Rectal smooth muscle tissue (tissue), 1 donor: ENCODE measurements around the gene TENM3.

ENCODE experiments used
- H3K27ac ChIP-seq: one replicate; pipeline ENCODE4 v1.7.0; 2013; ENCODE audit warnings: low read depth, low read length, inconsistent platforms
- H3K27me3 ChIP-seq: one replicate; pipeline ENCODE4 v1.7.0; 2013; ENCODE audit warnings: low read length; ENCODE audit not compliant: control insufficient read depth, insufficient read depth
- H3K36me3 ChIP-seq: one replicate; pipeline ENCODE4 v1.7.0; 2013; ENCODE audit warnings: low read length; ENCODE audit not compliant: control insufficient read depth, insufficient read depth
- H3K4me1 ChIP-seq: one replicate; pipeline ENCODE4 v1.7.0; 2013; ENCODE audit warnings: low read length; ENCODE audit not compliant: control insufficient read depth, insufficient read depth
- H3K4me3 ChIP-seq: one replicate; pipeline ENCODE4 v1.7.0; 2013; ENCODE audit warnings: low read length
- H3K9ac ChIP-seq: one replicate; pipeline ENCODE4 v1.7.0; 2013; ENCODE audit warnings: low read length

The TENM3 gene

DNA sequence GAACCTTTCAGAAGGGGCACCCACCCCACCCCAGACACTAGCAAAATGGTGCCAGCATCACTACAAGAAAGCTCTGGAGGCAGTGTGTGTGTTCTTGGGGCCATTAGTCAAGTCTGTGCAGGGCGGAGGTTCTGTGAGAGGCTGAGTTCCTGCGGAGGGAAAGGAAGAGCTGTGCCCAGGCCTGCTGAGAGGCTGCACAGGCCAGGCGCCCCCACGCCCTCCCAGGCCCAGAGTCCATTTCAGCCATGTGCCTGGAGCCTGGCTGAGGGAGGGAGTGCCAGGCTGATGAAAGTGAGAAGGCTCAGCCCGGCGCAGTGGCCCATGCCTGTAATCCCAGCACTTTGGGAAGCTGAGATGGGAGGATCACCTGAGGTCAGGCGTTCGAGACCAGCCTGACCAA is 584.0 kb downstream of the TENM3 start:
- Histone ChIP-seq H3K27ac (no peak overlapping the region), H3K27me3 (no peaks in the 10 kb centered on the region), H3K36me3 (no peaks in the 10 kb centered on the region), H3K9ac (no peak overlapping the region), H3K4me3 (no peak overlapping the region), H3K4me1 (no peaks in the 10 kb centered on the region)

DNA sequence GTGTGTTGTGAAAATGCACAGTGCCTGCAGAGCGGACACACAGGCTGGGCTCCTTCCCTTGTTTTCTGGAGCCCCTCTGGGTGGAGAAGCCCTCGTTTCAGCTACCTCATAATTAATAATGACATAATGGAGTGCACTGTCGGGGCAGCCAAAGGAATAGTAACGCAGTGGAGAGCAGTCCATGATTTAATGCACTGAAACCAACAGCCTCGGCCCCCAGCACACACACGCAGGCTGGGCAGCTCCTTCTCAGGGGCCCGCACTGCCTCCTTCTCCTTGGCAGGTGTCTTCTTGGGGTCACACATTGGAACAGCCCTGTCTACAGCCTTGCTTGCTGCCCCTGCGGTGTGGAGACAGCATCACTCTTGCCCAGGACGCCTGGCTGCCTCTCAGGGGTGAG is 584.8 kb downstream of the TENM3 start:
- H3K9ac ChIP-seq: no peak overlapping the region
- H3K27ac ChIP-seq: no peak overlapping the region
- no peak overlapping the region for H3K4me3 ChIP-seq
- H3K36me3 ChIP-seq: no peaks in the 10 kb centered on the region
- H3K27me3 ChIP-seq: no peaks in the 10 kb centered on the region
- H3K4me1 ChIP-seq: no peaks in the 10 kb centered on the region

DNA sequence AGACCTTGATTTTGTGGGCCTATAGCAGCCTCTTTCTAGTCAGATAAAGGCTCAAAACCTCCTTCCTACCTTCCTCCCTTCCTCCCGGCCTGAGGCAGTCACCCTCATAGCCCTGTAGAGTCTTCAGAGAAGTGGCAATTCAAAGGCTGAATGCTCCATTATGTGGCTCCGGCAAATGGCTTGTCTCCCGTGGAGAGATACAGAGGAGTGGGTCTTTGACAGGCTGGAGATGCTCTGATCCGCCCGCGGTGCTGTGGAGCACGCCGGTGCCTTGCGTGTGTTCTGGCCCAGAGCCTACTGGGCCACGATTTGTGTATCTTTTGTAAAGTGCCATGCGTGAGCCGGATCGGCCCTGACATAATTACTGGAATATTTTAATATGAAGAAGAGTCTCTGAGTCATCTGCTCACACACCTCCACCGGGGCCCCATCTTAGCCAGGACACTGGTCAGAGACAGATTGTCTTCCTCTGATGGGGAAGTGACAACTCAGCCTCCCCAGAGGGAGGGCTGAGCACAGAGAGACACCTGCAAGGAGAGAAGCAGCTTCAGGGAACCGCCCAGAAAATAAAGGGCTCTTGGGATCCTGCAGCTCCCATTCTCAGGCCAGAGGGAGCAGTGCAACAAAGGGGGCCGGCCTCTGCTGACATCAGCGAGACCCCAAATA is 585.3 kb downstream of the TENM3 start:
- no peaks in the 10 kb centered on the region for H3K4me1 ChIP-seq
- H3K4me3 ChIP-seq: no peak overlapping the region
- no peaks in the 10 kb centered on the region for H3K36me3 ChIP-seq
- no peak overlapping the region for H3K27ac ChIP-seq
- H3K27me3 ChIP-seq: no peaks in the 10 kb centered on the region
- no peak overlapping the region for H3K9ac ChIP-seq

DNA sequence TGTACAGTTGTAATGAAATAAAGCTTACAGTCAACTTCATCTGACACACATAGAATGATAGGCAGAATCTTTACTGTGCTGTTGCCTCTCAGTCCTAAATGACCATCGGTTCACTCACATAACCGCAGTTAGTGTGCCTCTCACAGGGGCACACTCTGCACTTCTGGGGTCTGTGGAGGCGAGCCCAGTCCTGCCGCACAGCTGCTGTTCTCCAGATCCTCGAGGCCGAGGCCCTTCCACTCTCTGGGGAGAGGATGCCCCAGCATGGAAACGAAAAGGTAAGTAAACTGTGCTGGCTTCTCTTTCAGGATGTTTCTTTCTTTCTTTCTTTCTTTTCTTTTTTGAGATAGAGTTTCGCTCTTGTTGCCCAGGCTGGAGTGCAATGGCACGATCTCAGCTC is 586.0 kb downstream of the TENM3 start:
- no peak overlapping the region for H3K9ac ChIP-seq
- no peak overlapping the region for H3K27ac ChIP-seq
- H3K36me3 ChIP-seq: no peaks in the 10 kb centered on the region
- no peaks in the 10 kb centered on the region for H3K4me1 ChIP-seq
- no peaks in the 10 kb centered on the region for H3K27me3 ChIP-seq
- H3K4me3 ChIP-seq: no peak overlapping the region

DNA sequence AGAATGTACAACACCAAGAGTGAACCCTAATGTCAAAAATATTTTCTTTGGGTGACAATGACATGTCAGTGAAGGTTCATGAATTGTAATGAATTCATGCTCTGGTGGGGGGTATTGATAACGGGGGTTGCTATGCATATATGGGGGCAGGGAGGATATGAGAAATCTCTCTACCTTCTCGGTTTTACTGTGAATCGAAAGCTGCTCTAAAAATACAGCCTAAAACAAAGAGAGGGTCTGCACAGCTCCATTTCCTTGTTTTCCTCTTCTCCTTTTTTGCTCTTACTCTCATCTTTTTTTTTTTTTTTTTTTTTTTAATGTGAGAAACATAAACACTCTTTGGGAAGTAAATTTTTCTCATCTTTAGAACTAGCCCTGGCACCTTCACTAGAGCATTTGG is 588.2 kb downstream of the TENM3 start:
- Histone ChIP-seq H3K9ac (no peak overlapping the region), H3K4me3 (no peak overlapping the region), H3K36me3 (no peaks in the 10 kb centered on the region), H3K27me3 (no peaks in the 10 kb centered on the region), H3K27ac (no peak overlapping the region), H3K4me1 (no peaks in the 10 kb centered on the region)

DNA sequence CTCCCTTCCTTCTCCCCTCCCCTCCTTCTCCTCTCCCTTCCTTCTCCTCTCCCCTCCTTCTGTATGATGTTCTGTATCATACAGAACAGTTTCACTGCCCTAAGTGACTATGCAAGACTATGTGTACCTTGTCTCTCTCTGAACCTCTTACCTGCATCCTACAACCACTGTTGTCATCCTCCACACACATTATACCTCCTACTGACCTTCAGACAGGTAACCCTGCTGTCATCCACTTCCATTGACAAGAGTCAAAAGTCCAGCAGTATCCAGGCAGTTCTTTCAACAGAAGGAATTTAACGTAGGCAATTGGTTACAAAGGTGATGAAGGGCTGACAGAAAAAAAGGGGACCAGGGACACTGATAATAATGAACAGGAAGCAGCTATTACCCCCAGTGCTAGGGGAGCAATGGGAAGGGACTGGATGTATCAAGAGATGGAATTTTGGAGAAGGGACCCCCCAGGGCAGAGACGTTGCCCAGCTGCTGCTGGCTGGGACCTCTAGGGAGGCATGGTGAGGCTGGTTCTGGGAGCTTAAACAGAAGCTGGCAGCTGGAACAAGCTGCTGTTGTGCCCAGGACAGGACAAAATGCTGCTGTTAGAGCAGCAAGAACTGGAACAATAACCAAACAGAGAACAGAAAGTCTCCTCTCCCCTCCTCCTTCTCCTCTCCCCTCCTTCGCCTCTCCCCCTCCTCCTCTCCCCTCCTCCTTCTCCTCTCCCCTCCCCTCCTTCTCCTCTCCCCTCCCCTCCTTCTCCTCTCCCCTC is 589.3 kb downstream of the TENM3 start:
- no peak overlapping the region for H3K27ac ChIP-seq
- no peaks in the 10 kb centered on the region for H3K36me3 ChIP-seq
- no peaks in the 10 kb centered on the region for H3K4me1 ChIP-seq
- no peaks in the 10 kb centered on the region for H3K27me3 ChIP-seq
- H3K9ac ChIP-seq: no peak overlapping the region
- H3K4me3 ChIP-seq: no peak overlapping the region

DNA sequence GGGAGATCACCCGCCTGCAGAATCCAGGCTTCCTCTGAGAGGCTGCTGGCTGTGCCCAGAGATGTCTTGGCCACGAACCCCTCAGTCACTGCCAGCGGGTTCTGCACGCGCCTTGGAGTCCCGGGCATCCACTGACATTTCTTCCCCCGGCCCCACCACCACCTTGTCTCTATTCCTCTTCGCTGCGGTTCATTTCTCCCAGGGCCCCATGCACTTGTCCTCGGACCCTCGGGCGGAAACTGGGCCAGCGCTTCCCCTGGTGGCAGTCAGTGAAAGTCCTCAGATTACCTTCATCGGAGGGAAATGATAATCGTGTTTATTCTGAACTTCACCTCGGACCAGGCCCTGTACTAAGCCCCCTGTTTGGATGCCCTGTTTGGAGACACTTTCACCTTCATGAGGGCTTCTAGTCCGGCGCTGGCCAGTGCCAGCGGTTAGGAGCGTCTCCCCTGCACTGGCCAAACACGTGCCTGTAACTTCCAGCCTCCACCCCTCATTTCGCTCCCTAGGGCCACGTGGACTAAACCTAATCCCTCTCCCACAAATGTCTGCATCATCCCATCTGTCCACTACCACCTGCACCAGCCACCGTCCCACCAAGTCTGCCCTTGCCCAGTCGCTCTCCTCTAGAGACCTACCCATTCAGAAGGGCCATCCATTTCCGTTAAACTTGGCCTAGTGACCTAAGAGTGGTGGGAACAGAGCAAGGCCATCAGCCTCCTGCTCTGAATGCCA is 592.0 kb downstream of the TENM3 start:
- Histone ChIP-seq H3K27ac (no peak overlapping the region), H3K4me1 (no peaks in the 10 kb centered on the region), H3K9ac (no peak overlapping the region), H3K36me3 (no peaks in the 10 kb centered on the region), H3K27me3 (no peaks in the 10 kb centered on the region), H3K4me3 (no peak overlapping the region)

DNA sequence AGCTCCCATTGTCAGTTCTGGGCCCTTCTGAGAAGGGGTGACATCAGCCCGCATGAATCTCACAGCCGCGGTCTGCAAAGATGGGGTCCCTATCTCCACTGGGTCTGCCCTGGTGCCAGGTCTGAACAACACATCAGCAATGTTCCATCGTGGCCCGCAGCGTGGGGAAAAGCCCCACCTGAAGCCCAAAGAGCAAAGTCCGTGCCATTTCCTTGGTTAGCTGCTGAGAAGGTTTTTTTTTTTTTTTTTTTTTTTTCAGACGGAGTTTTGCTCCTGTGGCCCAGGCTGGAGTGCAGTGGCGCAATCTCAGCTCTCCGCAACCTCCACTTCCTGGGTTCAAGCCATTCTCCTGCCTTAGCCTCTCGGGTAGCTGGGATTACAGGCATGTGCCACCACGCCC is 594.6 kb downstream of the TENM3 start:
- Histone ChIP-seq H3K9ac (no peak overlapping the region), H3K27ac (no peak overlapping the region), H3K27me3 (no peaks in the 10 kb centered on the region), H3K36me3 (no peaks in the 10 kb centered on the region), H3K4me1 (no peaks in the 10 kb centered on the region), H3K4me3 (no peak overlapping the region)

DNA sequence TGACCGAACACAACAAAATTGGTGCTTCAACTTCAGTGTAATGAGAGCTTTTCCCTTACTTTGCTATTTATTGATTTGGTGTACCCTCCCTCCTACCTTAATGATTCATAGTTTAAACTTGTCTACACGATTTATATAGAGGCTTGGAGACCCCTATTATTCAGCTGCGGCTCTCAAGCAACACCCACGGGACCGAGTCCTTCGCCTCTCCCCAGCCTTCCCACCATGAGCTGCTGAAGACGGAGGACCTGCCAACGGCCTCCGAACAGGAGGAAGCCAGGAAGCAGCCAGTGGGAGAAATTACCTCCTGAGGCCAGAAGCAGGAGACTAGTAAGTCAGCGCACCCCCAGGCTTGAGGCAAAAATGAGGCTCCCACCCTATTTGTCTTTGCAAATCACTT is 595.3 kb downstream of the TENM3 start:
- no peak overlapping the region for H3K9ac ChIP-seq
- no peaks in the 10 kb centered on the region for H3K36me3 ChIP-seq
- no peaks in the 10 kb centered on the region for H3K27me3 ChIP-seq
- H3K27ac ChIP-seq: no peak overlapping the region
- no peak overlapping the region for H3K4me3 ChIP-seq
- no peaks in the 10 kb centered on the region for H3K4me1 ChIP-seq

DNA sequence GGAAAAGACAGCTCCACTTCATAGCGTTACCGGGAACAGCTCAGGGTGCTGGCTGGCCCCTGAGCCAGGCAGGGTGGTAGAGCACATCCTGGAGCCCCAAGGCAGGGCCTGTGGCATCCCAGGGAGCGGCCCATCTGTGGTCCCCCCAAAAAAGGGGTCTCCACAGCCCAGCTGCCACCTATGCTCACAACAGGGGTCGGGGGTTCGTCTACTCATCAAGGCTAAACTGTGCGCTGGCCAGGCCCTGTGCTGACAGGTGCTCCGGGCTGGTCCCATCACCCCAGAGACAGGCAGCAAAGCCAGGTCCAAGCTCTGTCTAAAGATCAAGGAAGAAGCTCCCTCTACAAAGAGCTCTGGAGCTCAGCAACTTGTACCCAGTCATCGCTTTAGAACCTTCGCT is 596.1 kb downstream of the TENM3 start:
- H3K27me3 ChIP-seq: no peaks in the 10 kb centered on the region
- H3K36me3 ChIP-seq: no peaks in the 10 kb centered on the region
- H3K4me1 ChIP-seq: no peaks in the 10 kb centered on the region
- no peak overlapping the region for H3K9ac ChIP-seq
- H3K4me3 ChIP-seq: no peak overlapping the region
- no peak overlapping the region for H3K27ac ChIP-seq

DNA sequence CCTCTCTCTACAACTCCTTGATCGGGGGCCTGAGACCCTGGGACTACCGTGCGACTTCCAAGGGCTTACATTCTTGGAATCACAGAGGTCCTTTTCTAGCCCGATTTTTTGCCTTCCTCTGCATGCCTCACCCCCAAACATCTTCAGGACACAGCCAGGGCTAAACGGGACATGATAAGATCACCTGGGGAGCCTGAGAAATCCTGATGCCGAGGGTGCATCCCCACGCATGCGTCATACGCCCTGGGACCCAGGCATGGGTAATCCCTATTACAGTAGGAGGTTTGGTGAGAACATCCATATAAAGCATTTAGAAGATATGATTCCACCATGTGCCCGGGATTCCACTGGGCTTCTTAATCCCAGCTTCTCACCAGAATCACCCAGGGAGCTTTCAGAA is 596.9 kb downstream of the TENM3 start:
- Histone ChIP-seq H3K27me3 (no peaks in the 10 kb centered on the region), H3K4me1 (no peaks in the 10 kb centered on the region), H3K27ac (no peak overlapping the region), H3K9ac (no peak overlapping the region), H3K4me3 (no peak overlapping the region), H3K36me3 (no peaks in the 10 kb centered on the region)

DNA sequence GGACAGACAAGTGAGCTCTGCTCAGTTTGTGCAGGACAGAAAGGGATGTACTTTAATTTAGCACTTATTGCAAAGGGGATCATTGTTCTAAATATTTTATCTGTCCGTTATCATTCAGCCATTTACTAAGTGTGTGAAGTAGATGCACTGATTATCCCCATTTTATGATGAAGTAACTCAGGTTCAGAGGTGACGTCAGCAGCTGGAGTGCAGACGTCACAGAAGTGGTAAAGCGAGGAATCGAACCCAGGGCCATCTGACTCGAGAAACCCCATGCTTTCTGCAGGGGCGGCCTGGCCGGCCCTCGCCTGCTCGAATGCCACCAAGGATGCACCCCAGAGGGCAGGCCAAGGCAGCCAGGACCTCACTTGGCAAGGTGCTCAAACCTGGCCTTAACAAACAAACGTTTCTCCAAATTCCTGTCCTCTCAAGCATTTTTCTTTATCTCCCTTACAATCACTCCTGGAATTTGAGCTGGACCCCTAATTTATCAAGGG is 599.0 kb downstream of the TENM3 start:
- Histone ChIP-seq H3K4me1 (no peaks in the 10 kb centered on the region), H3K4me3 (no peak overlapping the region), H3K9ac (no peak overlapping the region), H3K36me3 (no peaks in the 10 kb centered on the region), H3K27me3 (no peaks in the 10 kb centered on the region), H3K27ac (no peak overlapping the region)
